Memory B cell (primary cell): ENCODE data around the gene UGT2B10.
"Not testable (repeated sequence)": the region's sequence is repeated elsewhere in the genome, so short reads cannot be mapped to it uniquely, and the experiment has no call there.

ENCODE experiments used
- ATAC-seq: fragments of 150-1000 bp; cut with Tn5 transposase; 2 replicates; pipeline ENCODE4 v1.10.0; 2021; ENCODE audit warnings: low read depth, mild to moderate bottlenecking, moderate library complexity
- DNase-seq, 2 donors: peaks; one replicate each; pipeline ENCODE4 v3.0.0; 2022; ENCODE audit warnings: low spot score in 2 of 2
- H3K27ac Mint-ChIP-seq: one replicate; pipeline ENCODE4 v1.8.0; 2022; ENCODE audit warnings: mild to moderate bottlenecking, moderate library complexity, mixed read lengths
- H3K27me3 Mint-ChIP-seq: one replicate; pipeline ENCODE4 v1.8.0; 2022; ENCODE audit warnings: mixed read lengths
- H3K36me3 Mint-ChIP-seq: one replicate; pipeline ENCODE4 v1.8.0; 2022; ENCODE audit warnings: mild to moderate bottlenecking, mixed read lengths
- H3K4me1 Mint-ChIP-seq: one replicate; pipeline ENCODE4 v1.8.0; 2022; ENCODE audit warnings: mixed read lengths
- H3K4me3 Mint-ChIP-seq: one replicate; pipeline ENCODE4 v1.8.0; 2022; ENCODE audit warnings: mild to moderate bottlenecking, moderate library complexity, mixed read lengths
- H3K9me3 Mint-ChIP-seq: one replicate; pipeline ENCODE4 v1.8.0; 2022; ENCODE audit warnings: mixed read lengths

UGT2B10 gene

GRCh38 chr4:68815617-68816409, at the start of gene UGT2B10:
TSS of gene UGT2B10 (plus strand) at chr4:68815994. CDS start at chr4:68816020, 26 bp downstream.
- H3K36me3 Mint-ChIP-seq, DNase-seq, H3K27me3 Mint-ChIP-seq, H3K4me3 Mint-ChIP-seq, ATAC-seq, H3K27ac Mint-ChIP-seq, H3K9me3 Mint-ChIP-seq, H3K4me1 Mint-ChIP-seq: not testable (repeated sequence)

GRCh38 chr4:68771836-68772235, 44.0 kb upstream of the UGT2B10 start:
- not testable (repeated sequence) for DNase-seq, ATAC-seq, H3K27me3 Mint-ChIP-seq, H3K4me1 Mint-ChIP-seq, H3K27ac Mint-ChIP-seq, H3K9me3 Mint-ChIP-seq, H3K4me3 Mint-ChIP-seq, H3K36me3 Mint-ChIP-seq

GRCh38 chr4:68773699-68774098, 42.1 kb upstream of the UGT2B10 start:
- Mint-ChIP-seq H3K4me1 (no peaks in the 10 kb centered on the region), H3K27me3 (peaks cover 2% of the 10 kb centered on the region), H3K4me3 (no peak overlapping the region), H3K9me3 (peaks cover 3% of the 10 kb centered on the region), H3K27ac (no peak overlapping the region), H3K36me3 (no peaks in the 10 kb centered on the region)
- ATAC-seq (no peak), DNase-seq (no peak)

GRCh38 chr4:68780232-68780631, 35.6 kb upstream of the UGT2B10 start:
- H3K36me3 Mint-ChIP-seq = peaks cover 2% of the 10 kb centered on the region
- no peaks in the 10 kb centered on the region for H3K4me1 Mint-ChIP-seq
- no peak for DNase-seq
- no peak overlapping the region for H3K4me3 Mint-ChIP-seq
- no peak overlapping the region for H3K27ac Mint-ChIP-seq
- H3K27me3 Mint-ChIP-seq = peaks cover 2% of the 10 kb centered on the region
- peaks cover 11% of the 10 kb centered on the region for H3K9me3 Mint-ChIP-seq
- no peak for ATAC-seq

- H3K9me3 Mint-ChIP-seq = no peaks in the 10 kb centered on the region
- H3K27ac Mint-ChIP-seq = no peak overlapping the region
- no peaks in the 10 kb centered on the region for H3K27me3 Mint-ChIP-seq
- H3K4me1 Mint-ChIP-seq = no peaks in the 10 kb centered on the region
- no peaks in the 10 kb centered on the region for H3K36me3 Mint-ChIP-seq
- no peak overlapping the region for H3K4me3 Mint-ChIP-seq
- no peak for DNase-seq
- ATAC-seq = no peak
These were observed 18.7 kb upstream of the UGT2B10 start for GRCh38 chr4:68797048-68797447.

- Mint-ChIP-seq H3K27ac (no peak overlapping the region), H3K9me3 (no peaks in the 10 kb centered on the region), H3K27me3 (no peaks in the 10 kb centered on the region), H3K4me1 (no peaks in the 10 kb centered on the region), H3K36me3 (no peaks in the 10 kb centered on the region), H3K4me3 (no peak overlapping the region)
- ATAC-seq = no peak
- DNase-seq = no peak
These were observed 18.2 kb upstream of the UGT2B10 start for GRCh38 chr4:68797618-68798017.

- Mint-ChIP-seq H3K4me1 (no peaks in the 10 kb centered on the region), H3K4me3 (no peak overlapping the region), H3K27me3 (no peaks in the 10 kb centered on the region), H3K36me3 (no peaks in the 10 kb centered on the region), H3K27ac (no peak overlapping the region), H3K9me3 (peaks cover 5% of the 10 kb centered on the region)
- ATAC-seq (no peak), DNase-seq (no peak)
These were observed 12.8 kb upstream of the UGT2B10 start for GRCh38 chr4:68803013-68803412.

- Mint-ChIP-seq H3K9me3 (peaks cover 5% of the 10 kb centered on the region), H3K27ac (no peak overlapping the region), H3K36me3 (no peaks in the 10 kb centered on the region), H3K27me3 (no peaks in the 10 kb centered on the region), H3K4me3 (no peak overlapping the region), H3K4me1 (no peaks in the 10 kb centered on the region)
- DNase-seq = no peak
- ATAC-seq = no peak
These were observed 7.7 kb upstream of the UGT2B10 start for GRCh38 chr4:68808060-68808459.

GRCh38 chr4:68810919-68811318, 4.9 kb upstream of the UGT2B10 start:
- Mint-ChIP-seq H3K4me3 (no peak overlapping the region), H3K27ac (no peak overlapping the region), H3K4me1 (no peaks in the 10 kb centered on the region), H3K36me3 (no peaks in the 10 kb centered on the region), H3K27me3 (no peaks in the 10 kb centered on the region), H3K9me3 (peaks cover 5% of the 10 kb centered on the region)
- ATAC-seq = no peak
- no peak for DNase-seq

- ATAC-seq, H3K27me3 Mint-ChIP-seq, H3K4me3 Mint-ChIP-seq, DNase-seq, H3K4me1 Mint-ChIP-seq, H3K9me3 Mint-ChIP-seq, H3K27ac Mint-ChIP-seq, H3K36me3 Mint-ChIP-seq: not testable (repeated sequence)
These were observed 844 bp downstream of the UGT2B10 start for GRCh38 chr4:68816410-68817265.

GRCh38 chr4:68817386-68817785, 1.6 kb downstream of the UGT2B10 start:
- ATAC-seq = no peak
- Mint-ChIP-seq H3K4me1 (no peaks in the 10 kb centered on the region), H3K27me3 (no peaks in the 10 kb centered on the region), H3K9me3 (no peaks in the 10 kb centered on the region), H3K36me3 (no peaks in the 10 kb centered on the region), H3K27ac (no peak overlapping the region), H3K4me3 (no peak overlapping the region)
- no peak for DNase-seq

GRCh38 chr4:68818030-68818462, 2.3 kb downstream of the UGT2B10 start:
- H3K9me3 Mint-ChIP-seq, ATAC-seq: not testable (repeated sequence)

GRCh38 chr4:68831642-68832041, 15.8 kb downstream of the UGT2B10 start:
- no peak overlapping the region for H3K4me3 Mint-ChIP-seq
- no peak overlapping the region for H3K27ac Mint-ChIP-seq
- no peak for ATAC-seq
- no peak for DNase-seq
- H3K4me1 Mint-ChIP-seq = no peaks in the 10 kb centered on the region
- H3K27me3 Mint-ChIP-seq = no peaks in the 10 kb centered on the region
- no peaks in the 10 kb centered on the region for H3K36me3 Mint-ChIP-seq
- no peaks in the 10 kb centered on the region for H3K9me3 Mint-ChIP-seq

More at GRCh38 chr4:68818030-68818462, 2.3 kb downstream of the UGT2B10 start:
- not testable (repeated sequence) for DNase-seq, H3K4me1 Mint-ChIP-seq, H3K27me3 Mint-ChIP-seq, H3K4me3 Mint-ChIP-seq, H3K36me3 Mint-ChIP-seq, H3K27ac Mint-ChIP-seq

- no peak for DNase-seq
- ATAC-seq = no peak
- Mint-ChIP-seq H3K4me1 (no peaks in the 10 kb centered on the region), H3K27ac (no peak overlapping the region), H3K27me3 (no peaks in the 10 kb centered on the region), H3K9me3 (peaks cover 7% of the 10 kb centered on the region), H3K4me3 (no peak overlapping the region), H3K36me3 (no peaks in the 10 kb centered on the region)
These were observed 34.5 kb downstream of the UGT2B10 start for GRCh38 chr4:68850293-68850692.
